Measurements from ENCODE around the gene PDIA6.

DNA sequence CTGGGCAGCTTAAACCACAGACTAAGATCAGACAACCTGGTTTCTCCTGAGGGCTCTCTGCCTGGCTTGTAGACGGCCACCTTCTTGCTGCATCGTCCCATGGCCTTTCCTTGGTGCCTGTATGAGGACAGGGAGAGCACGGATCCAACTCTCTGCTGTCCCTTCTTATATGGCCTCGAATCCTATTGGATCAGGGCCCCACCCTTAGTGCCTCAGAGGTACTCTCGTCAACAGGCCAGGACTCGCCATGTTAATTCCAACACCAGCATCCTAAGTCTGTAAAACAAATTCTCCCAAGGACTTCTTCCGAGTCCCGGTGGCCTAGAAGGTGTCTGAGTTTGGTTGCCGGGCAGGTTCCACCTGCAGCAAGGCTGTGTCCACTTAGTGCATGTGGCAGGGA lies 51.0 kb downstream of the PDIA6 start:
- TF ChIP-seq POLR2AphosphoS5 (IDR thresholded peaks at IDR 0.05; ENCODE audit: low read length): no peak
- TF ChIP-seq, protein P1, sequence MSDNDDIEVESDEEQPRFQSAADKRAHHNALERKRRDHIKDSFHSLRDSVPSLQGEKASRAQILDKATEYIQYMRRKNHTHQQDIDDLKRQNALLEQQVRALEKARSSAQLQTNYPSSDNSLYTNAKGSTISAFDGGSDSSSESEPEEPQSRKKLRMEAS (IDR thresholded peaks at IDR 0.05; ENCODE audit: low read depth, low read length): no peak

Data from GM12878 (cell line).